HEK293T (cell line): Measurements from ENCODE around the gene TMSB15C.
"Not testable (repeated sequence)": the region's sequence is repeated elsewhere in the genome, so short reads cannot be mapped to it uniquely, and the experiment has no call there.

Experiments
- FOXK2 ChIP-seq: fragments of 450-650 bp; IDR thresholded peaks from 2 replicates; pipeline ENCODE4 v1.6.1; 2016; ENCODE audit warnings: mild to moderate bottlenecking
- FOXM1 ChIP-seq: fragments of 450-650 bp; IDR thresholded peaks from 2 replicates; pipeline ENCODE4 v1.6.1; 2017; ENCODE audit warnings: mild to moderate bottlenecking, borderline replicate concordance
- HDGF ChIP-seq: fragments of 450-650 bp; IDR thresholded peaks from 2 replicates; pipeline ENCODE4 v1.6.1; 2017; ENCODE audit warnings: antibody characterized with exemption, borderline replicate concordance
- SP1 ChIP-seq: fragments of 450-650 bp; IDR thresholded peaks from 2 replicates; pipeline ENCODE4 v1.6.1; 2017
- TARDBP ChIP-seq: fragments of 450-650 bp; IDR thresholded peaks from 2 replicates; pipeline ENCODE4 v1.6.1; 2016

- not testable (repeated sequence) for TF ChIP-seq TARDBP, HDGF, FOXM1, SP1, FOXK2
Measured at GRCh38 chrX:104075778-104076445, at the start of gene TMSB15C.
